ENCODE measurements around the gene RNU6-1. TPM values are rescaled to one million over a fixed set of nuclear protein-coding genes. Genes with fewer than 3 reads are reported as not detected.

The RNU6-1 gene
- total and polyA plus RNA-seq, 10 donors = not detected

DNA sequence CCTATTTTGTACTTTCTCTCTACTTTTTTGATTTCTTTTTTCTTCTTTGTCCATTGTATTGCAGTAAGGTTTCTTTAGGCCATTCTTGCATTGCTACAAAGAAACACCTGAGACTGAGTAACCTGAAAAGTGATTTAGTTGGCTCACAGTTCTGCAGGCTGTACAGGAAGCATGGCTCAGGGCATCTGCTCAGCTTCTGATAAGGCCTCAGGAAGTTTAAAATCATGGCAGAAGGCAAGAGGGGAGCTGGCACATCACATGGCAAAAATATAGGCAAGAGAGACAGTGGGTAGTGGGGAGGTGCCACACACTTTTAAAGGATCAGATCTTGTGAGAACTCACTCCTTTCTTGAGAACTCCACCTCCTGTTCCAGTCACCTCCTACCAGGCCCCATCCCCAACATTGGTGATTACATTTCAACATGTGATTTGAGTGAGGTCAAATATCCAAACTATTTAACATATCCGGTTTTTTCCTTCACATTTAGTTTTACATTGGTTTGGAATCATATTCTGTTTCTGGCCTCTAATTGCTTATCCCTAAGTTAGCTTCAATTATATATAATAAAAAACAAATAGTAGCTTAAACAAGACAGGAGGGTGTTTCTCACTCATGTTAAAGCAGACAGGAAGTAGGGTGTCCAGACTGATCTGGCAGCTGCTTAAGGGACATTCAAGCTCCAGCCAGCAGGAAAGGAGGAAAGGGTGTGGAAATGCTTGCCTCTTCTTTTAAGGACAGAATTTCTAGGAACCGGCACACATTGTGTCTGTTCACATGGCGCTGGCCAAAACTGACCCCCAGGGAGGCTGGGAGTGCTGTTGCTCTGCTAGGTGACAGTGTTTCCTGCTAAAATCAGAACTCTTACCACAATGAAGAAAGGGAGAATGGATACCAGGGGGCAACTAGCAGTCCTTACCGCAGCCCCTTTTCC is 43.4 kb downstream of the RNU6-1 start:
- Histone ChIP-seq H3K9me3 (peaks cover 0 to 20% (median 15%) of the 10 kb centered on the region in 8 donors), H3K4me3 (no peak overlapping the region), H3K4me1 (peaks cover 0 to 17% (median 4%) of the 10 kb centered on the region in 6 donors), H3K27me3 (replicated peaks in 1 of 7) (no peaks in the 10 kb centered on the region), H3K27ac (peak overlapping the region in 1 of 8 donors; percentile 4), H3K36me3 (peaks cover 0 to 33% (median 0%) of the 10 kb centered on the region in 6 donors)
- WGBS, 5 donors = 60 to 71% (median 69%) methylated on average over 4 of the region's 4 CpGs
- intact Hi-C loops (cut with DNase I; ENCODE audit: low total_unique reads) = no loop called here
- TF ChIP-seq POLR2AphosphoS5 (IDR thresholded peaks at IDR 0.05) (no peak), POLR2A (IDR thresholded peaks at IDR 0.05) (no peak)
- TF ChIP-seq, protein P1, sequence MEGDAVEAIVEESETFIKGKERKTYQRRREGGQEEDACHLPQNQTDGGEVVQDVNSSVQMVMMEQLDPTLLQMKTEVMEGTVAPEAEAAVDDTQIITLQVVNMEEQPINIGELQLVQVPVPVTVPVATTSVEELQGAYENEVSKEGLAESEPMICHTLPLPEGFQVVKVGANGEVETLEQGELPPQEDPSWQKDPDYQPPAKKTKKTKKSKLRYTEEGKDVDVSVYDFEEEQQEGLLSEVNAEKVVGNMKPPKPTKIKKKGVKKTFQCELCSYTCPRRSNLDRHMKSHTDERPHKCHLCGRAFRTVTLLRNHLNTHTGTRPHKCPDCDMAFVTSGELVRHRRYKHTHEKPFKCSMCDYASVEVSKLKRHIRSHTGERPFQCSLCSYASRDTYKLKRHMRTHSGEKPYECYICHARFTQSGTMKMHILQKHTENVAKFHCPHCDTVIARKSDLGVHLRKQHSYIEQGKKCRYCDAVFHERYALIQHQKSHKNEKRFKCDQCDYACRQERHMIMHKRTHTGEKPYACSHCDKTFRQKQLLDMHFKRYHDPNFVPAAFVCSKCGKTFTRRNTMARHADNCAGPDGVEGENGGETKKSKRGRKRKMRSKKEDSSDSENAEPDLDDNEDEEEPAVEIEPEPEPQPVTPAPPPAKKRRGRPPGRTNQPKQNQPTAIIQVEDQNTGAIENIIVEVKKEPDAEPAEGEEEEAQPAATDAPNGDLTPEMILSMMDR (IDR thresholded peaks at IDR 0.05 in 8 of 11, conservative IDR thresholded peaks at IDR 0.05 in 3 of 11) = no peak
- DNase-seq = no peak

- peaks cover 0 to 17% (median 4%) of the 10 kb centered on the region in 6 donors for H3K4me1 ChIP-seq
- peaks cover 0 to 20% (median 15%) of the 10 kb centered on the region in 8 donors for H3K9me3 ChIP-seq
- intact Hi-C loops (cut with DNase I; ENCODE audit: low total_unique reads) = no loop called here
- no peak overlapping the region for H3K27ac ChIP-seq
- TF ChIP-seq POLR2A (IDR thresholded peaks at IDR 0.05) (no peak), POLR2AphosphoS5 (IDR thresholded peaks at IDR 0.05) (no peak)
- H3K27me3 ChIP-seq (replicated peaks in 1 of 7) = no peaks in the 10 kb centered on the region
- H3K4me3 ChIP-seq = no peak overlapping the region
- WGBS, 5 donors = 84 to 92% (median 86%) methylated on average over 4 of the region's 4 CpGs
- peaks cover 0 to 33% (median 0%) of the 10 kb centered on the region in 6 donors for H3K36me3 ChIP-seq
- no peak for DNase-seq
Measured at GRCh38 chr15:67794832-67795574, 44.8 kb downstream of the RNU6-1 start.

GRCh38 chr15:67792250-67792942 is 47.4 kb downstream of the RNU6-1 start:
- Histone ChIP-seq H3K4me1 (peaks cover 0 to 15% (median 4%) of the 10 kb centered on the region in 6 donors), H3K27me3 (replicated peaks in 1 of 7) (no peaks in the 10 kb centered on the region), H3K27ac (no peak overlapping the region), H3K36me3 (peaks cover 0 to 17% (median 0%) of the 10 kb centered on the region in 6 donors), H3K4me3 (no peak overlapping the region), H3K9me3 (peaks cover 0 to 20% (median 15%) of the 10 kb centered on the region in 8 donors)
- intact Hi-C loops (cut with DNase I; ENCODE audit: low total_unique reads) = no loop called here
- no peak for DNase-seq
- WGBS, 5 donors = 80 to 91% (median 87%) methylated on average over 8 of the region's 8 CpGs
- TF ChIP-seq POLR2A (IDR thresholded peaks at IDR 0.05) = no peak
- TF ChIP-seq, protein P1 (IDR thresholded peaks at IDR 0.05 in 8 of 11, conservative IDR thresholded peaks at IDR 0.05 in 3 of 11) = no peak
- no peak for TF ChIP-seq POLR2AphosphoS5 (IDR thresholded peaks at IDR 0.05)

DNA sequence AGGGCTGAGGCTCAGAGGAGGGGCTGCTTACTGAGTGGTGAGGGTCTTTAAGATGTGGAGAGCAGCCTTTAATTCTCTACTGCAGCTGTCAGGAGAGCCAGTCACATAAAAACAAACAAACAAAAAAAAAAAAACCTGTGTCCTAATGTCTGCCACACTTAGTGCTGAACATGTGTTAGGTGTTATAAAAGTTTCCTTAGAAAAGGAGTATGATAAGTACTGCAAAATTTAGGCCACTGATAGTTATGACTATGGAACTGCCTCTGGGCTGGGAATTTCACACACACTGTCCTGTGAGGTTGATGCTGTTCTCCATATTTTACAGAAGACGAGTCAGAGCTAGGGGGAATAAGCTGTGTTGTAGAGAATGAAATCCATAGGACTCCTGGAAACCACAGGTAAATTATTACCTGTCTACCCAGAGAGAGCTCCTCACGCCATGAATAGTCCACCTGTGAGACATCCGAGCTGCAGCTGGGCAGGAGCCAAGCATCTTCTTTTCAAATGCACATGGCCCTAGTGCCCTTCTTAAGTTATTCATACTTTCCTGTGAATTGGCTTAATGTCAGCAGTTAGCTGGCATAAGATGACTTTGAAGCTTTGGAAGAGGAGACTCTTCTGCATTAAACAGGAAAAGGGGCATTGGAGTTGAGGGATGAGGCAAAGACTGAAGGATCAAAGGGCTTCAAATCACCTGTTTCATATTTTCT is 49.1 kb downstream of the RNU6-1 start:
- intact Hi-C loops (cut with DNase I; ENCODE audit: low total_unique reads) = no loop called here
- no peak overlapping the region for H3K4me3 ChIP-seq
- H3K27me3 ChIP-seq (replicated peaks in 1 of 7) = no peaks in the 10 kb centered on the region
- 90 to 100% (median 97%) methylated on average over 3 of the region's 3 CpGs for WGBS, 5 donors
- no peak for TF ChIP-seq POLR2A (IDR thresholded peaks at IDR 0.05)
- TF ChIP-seq POLR2AphosphoS5 (IDR thresholded peaks at IDR 0.05) = no peak
- TF ChIP-seq, protein P1 (IDR thresholded peaks at IDR 0.05 in 8 of 11, conservative IDR thresholded peaks at IDR 0.05 in 3 of 11) = no peak
- H3K36me3 ChIP-seq = peaks cover 0 to 17% (median 0%) of the 10 kb centered on the region in 6 donors
- no peak overlapping the region for H3K27ac ChIP-seq
- H3K4me1 ChIP-seq = peaks cover 0 to 2% (median 0%) of the 10 kb centered on the region in 6 donors
- peaks cover 0 to 20% (median 15%) of the 10 kb centered on the region in 8 donors for H3K9me3 ChIP-seq
- DNase-seq = no peak
